GM12878 (cell line): Measurements from ENCODE around the gene MUC20. TPM values are rescaled to one million over a fixed set of nuclear protein-coding genes. Genes with fewer than 3 reads are reported as not detected.
"Not testable (repeated sequence)": the region's sequence is repeated elsewhere in the genome, so short reads cannot be mapped to it uniquely, and the experiment has no call there.

ENCODE experiments used
- ATAC-seq: fragments of 200-7000 bp; cut with Tn5 transposase; 3 replicates; pipeline ENCODE4 v1.9.1; 2020; ENCODE audit warnings: mild to moderate bottlenecking, moderate library complexity
- BruUV-seq: library from RNA; stranded (reverse); fragments of 400-500 nt; replicated peaks from 2 replicates; lab custom pipeline; 2021; lab: Mats Ljungman, UMichigan
- CTCF ChIA-PET: fragments of 300-600 bp; sonication (Branson Sonifier 250); formaldehyde crosslinking; extraction: SDS; loops from one replicate; lab custom pipeline; 2021; ENCODE audit warnings: inconsistent platforms; lab: Yijun Ruan, JAX
- POLR2A ChIA-PET: fragments of 350-600 bp; formaldehyde crosslinking; extraction: SDS; loops from one replicate; lab custom pipeline; 2021; ENCODE audit warnings: inconsistent platforms; lab: Charles Lee
- RAD21 ChIA-PET: fragments of 300-600 bp; sonication (Branson Sonifier 250); formaldehyde crosslinking; loops from one replicate; lab custom pipeline; 2023; ENCODE audit warnings: antibody characterized with exemption; ENCODE audit not compliant: unreplicated experiment; lab: Charles Lee
- SMC1A ChIA-PET: fragments of 300-600 bp; sonication (Branson Sonifier 250); formaldehyde crosslinking; loops from one replicate; lab custom pipeline; 2023; ENCODE audit not compliant: unreplicated experiment, uncharacterized antibody; lab: Charles Lee
- DNase-seq: peaks from one replicate; pipeline ENCODE4 v3.0.0-alpha.2; 2011; ENCODE audit warnings: low read depth, low spot score
- FAIRE-seq: peaks from 3 replicates; lab custom pipeline; 2011; peaks lifted over from hg19 to GRCh38; lab: Jason Lieb, UNC
- H2AFZ ChIP-seq: 2 replicates; pipeline ENCODE4 v1.6.0; 2011; ENCODE audit warnings: low read depth, low read length, control low read depth; ENCODE audit not compliant: control insufficient read depth
- H3K27ac ChIP-seq: 2 replicates; pipeline ENCODE4 v1.5.1; 2011; ENCODE audit warnings: control low read depth; ENCODE audit not compliant: control insufficient read depth, insufficient read depth
- H3K27me3 ChIP-seq, 2 experiments: replicated peaks in 1 of 2; 2 replicates each; pipeline versions ENCODE4 v1.6.0 to v1.6.1; 2011; ENCODE audit warnings: low read length in 1 of 2; ENCODE audit not compliant: control insufficient read depth in 2 of 2, insufficient read depth in 2 of 2
- H3K36me3 ChIP-seq, 2 experiments: 2 replicates each; pipeline ENCODE4 v1.5.1; 2011; ENCODE audit warnings: low read length in 1 of 2; ENCODE audit not compliant: control insufficient read depth in 2 of 2, insufficient read depth in 2 of 2
- H3K4me1 ChIP-seq: 2 replicates; pipeline ENCODE4 v1.6.1; 2011; ENCODE audit warnings: mild to moderate bottlenecking, low read length, moderate library complexity, mixed read lengths; ENCODE audit not compliant: control insufficient read depth, insufficient read depth
- H3K4me2 ChIP-seq: 2 replicates; pipeline ENCODE4 v1.6.0; 2011; ENCODE audit warnings: control low read depth; ENCODE audit not compliant: control insufficient read depth, insufficient read depth
- H3K4me3 ChIP-seq: fragments of 200-600 bp; sonication (generic); 2 replicates; pipeline ENCODE4 v1.5.1; 2016
- H3K79me2 ChIP-seq: 2 replicates; pipeline ENCODE4 v1.6.0; 2011; ENCODE audit warnings: low read length; ENCODE audit not compliant: control insufficient read depth, insufficient read depth
- H3K9ac ChIP-seq: 2 replicates; pipeline ENCODE4 v1.8.0; 2011; ENCODE audit warnings: low read length, control low read depth, mixed read lengths; ENCODE audit not compliant: control insufficient read depth, insufficient read depth
- H3K9me3 ChIP-seq: replicated peaks from 3 replicates; pipeline ENCODE4 v1.5.1; 2011; ENCODE audit warnings: mild to moderate bottlenecking, low read length; ENCODE audit not compliant: control insufficient read depth, insufficient read depth
- H4K20me1 ChIP-seq: 2 replicates; pipeline ENCODE4 v1.6.0; 2011; ENCODE audit not compliant: control insufficient read depth, insufficient read depth
- NKRF ChIP-seq: fragments of 450-650 bp; conservative IDR thresholded peaks from 2 replicates; pipeline ENCODE4 v1.6.1; 2017; ENCODE audit warnings: mild to moderate bottlenecking, moderate library complexity
- whole genome bisulfite sequencing: methylation state at CpG from one replicate; pipeline ENCODE4 v1.1.6; 2016; ENCODE audit warnings: low lambda C conversion rate; ENCODE audit not compliant: insufficient replicate concordance, insufficient coverage; ENCODE audit errors: missing lambda C conversion rate; 5-methylcytosine and 5-hydroxymethylcytosine counted together
- in situ Hi-C: fragments of 300-500 bp; cut with MboI; formaldehyde crosslinking; loops from 9 replicates; pipeline ENCODE4 v1.14.3; 2018; ENCODE audit warnings: mixed read lengths
- intact Hi-C: fragments of 100-400 bp; cut with micrococcal nuclease; formaldehyde crosslinking; loops from one replicate; pipeline ENCODE4 v1.14.2; 2022; ENCODE audit not compliant: unreplicated experiment
- polyA plus RNA-seq, 11 experiments: library from polyadenylated mRNA; depleted of rRNA in 4 of 11; unstranded in 6 of 11; stranded (reverse) in 5 of 11; fragments of >200 nt; fragmentation: Nextera tagmentation in 4 of 11; fragmentation: Illumina TruSeq in 1 of 11; extraction: Ambion mirVana in 4 of 11; extraction: Trizol in 1 of 11; gene quantifications; 1 replicate in 1 of 11; 2 replicates in 10 of 11; pipeline versions ENCODE4 v1.2.1 to v1.2.3, GENCODE V29; 2011 to 2016; ENCODE audit warnings: inconsistent platforms in 2 of 11, missing spikeins in 2 of 11, low read depth in 1 of 11
- total RNA-seq, 4 experiments: library from RNA; depleted of rRNA in 3 of 4; stranded (reverse); fragments of >200 nt in 3 of 4; fragmentation: Illumina TruSeq in 1 of 4; extraction: Trizol in 1 of 4; gene quantifications; 2 replicates each; pipeline versions ENCODE4 v1.2.1 to v1.2.3, GENCODE V29; 2013 to 2021

Gene MUC20
- total and polyA plus RNA-seq, 10 of the 15 experiments (the other 5 are each of a cell fraction or from before 2014, with no cell fraction given): 0.04 to 0.46 (median 0.17) TPM; not detected in 3

- TF ChIP-seq NKRF: no peak
- TF ChIP-seq, all 136 proteins: peak for 0
These were observed 49.5 kb downstream of the MUC20 start (continued) for GRCh38 chr3:195770081-195770840.

DNA sequence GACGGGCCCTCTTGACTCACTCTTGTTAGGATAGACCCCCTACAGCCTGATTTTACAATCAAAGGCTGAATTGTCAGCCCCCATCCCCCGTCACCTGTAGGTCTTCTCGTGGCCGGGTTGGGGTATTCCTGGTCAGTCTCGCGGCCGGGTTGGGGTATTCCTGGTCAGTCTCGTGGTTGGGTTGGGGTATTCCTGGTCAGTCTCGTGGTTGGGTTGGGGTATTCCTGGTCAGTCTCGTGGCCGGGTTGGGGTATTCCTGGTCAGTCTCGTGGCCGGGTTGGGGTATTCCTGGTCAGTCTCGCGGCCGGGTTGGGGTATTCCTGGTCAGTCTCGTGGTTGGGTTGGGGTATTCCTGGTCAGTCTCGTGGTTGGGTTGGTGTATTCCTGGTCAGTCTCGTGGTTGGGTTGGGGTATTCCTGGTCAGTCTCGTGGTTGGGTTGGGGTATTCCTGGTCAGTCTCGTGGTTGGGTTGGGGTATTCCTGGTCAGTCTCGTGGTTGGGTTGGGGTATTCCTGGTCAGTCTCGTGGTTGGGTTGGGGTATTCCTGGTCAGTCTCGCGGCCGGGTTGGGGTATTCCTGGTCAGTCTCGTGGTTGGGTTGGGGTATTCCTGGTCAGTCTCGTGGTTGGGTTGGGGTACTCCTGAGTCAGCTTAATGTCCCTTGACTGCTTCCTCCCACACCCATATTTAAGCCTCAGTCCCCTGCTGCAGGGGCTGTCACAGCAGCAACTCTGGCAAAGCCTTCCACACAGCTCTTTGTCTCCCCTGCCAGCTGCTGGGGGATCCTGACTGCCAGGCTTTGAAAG is 50.3 kb downstream of the MUC20 start:
- CTCF ChIA-PET, H3K9ac ChIP-seq, H3K4me1 ChIP-seq, ATAC-seq, BruUV-seq, H3K27me3 ChIP-seq, RAD21 ChIA-PET, DNase-seq, H3K4me2 ChIP-seq, H3K36me3 ChIP-seq, in situ Hi-C loops, SMC1A ChIA-PET, H3K79me2 ChIP-seq, H3K9me3 ChIP-seq, H4K20me1 ChIP-seq, H3K27ac ChIP-seq, POLR2A ChIA-PET, H2AFZ ChIP-seq, intact Hi-C loops, FAIRE-seq, H3K4me3 ChIP-seq: not testable (repeated sequence)
- WGBS: 87% methylated on average over 25 of the region's 28 CpGs
